ENCODE measurements around the gene IL37. TPM values are rescaled to one million over a fixed set of nuclear protein-coding genes. Genes with fewer than 3 reads are reported as not detected.

IL37 gene
- total and polyA plus RNA-seq, 2 donors (not counting 3 experiments of a cell fraction or from before 2014, with no cell fraction given): not detected

DNA sequence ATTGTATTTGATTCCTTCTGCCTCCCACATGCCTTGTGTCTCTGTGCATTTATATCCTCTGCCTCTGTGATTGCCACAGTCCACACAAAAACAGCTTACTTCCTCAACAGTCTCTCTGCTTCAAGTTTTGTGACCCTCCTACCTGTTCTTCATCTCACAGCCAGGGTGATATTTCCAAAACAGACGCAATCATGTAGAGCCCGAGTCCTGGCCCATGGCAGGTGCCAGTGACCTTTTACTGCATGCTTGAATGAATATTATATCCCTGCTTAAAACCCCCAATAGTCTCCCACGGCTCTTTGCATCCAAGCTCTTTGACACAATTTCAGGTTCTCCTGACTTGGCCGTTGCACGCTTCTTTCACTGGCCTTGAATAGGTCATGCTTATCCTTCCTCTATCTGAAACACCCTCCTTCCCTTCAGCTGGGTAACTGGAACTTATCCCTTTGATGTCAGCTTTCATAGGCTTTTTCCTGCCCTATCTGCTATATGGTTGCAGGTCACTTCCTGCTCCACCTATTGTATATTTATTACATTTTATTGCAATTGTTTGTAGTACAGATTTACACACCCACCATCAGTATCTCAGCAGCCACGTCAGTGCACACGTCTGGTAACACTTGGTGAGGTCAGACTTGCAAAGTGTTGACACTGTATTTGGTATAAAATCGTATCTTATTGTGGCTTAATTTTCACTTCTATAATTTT, 44.7 kb upstream of the IL37 start:
- H3K27me3 ChIP-seq (ENCODE audit: control insufficient read depth in 2 of 2, insufficient read depth in 2 of 2, low read length in 2 of 2): peaks cover 0 to 6% of the 10 kb centered on the region in 2 experiments
- POLR2A ChIA-PET: no interaction called here
- BruUV-seq (replicated peaks): no TSS peak
- no peak overlapping the region for H2AFZ ChIP-seq (ENCODE audit: low read depth, low read length)
- H4K20me1 ChIP-seq (replicated peaks; ENCODE audit: control insufficient read depth, extremely low read depth, insufficient read depth, low read length): no peaks in the 10 kb centered on the region
- no peak overlapping the region for H3K4me3 ChIP-seq (replicated peaks in 1 of 3; ENCODE audit: insufficient read depth in 1 of 3, low read depth in 1 of 3, low read length in 3 of 3)
- no peaks in the 10 kb centered on the region for H3K36me3 ChIP-seq (ENCODE audit: control insufficient read depth in 2 of 2, extremely low read depth in 1 of 2, insufficient read depth in 2 of 2, low read length in 2 of 2)
- CTCF ChIA-PET: interaction anchor here (2.4 kb wide), 1 partner anchor 19 kb away, joined by 9 read pairs; no protein-coding TSS in a partner anchor
- FAIRE-seq: no peak
- H3K27ac ChIP-seq (ENCODE audit: insufficient read depth, low read depth, low read length): no peak overlapping the region
- no peak overlapping the region for H3K9ac ChIP-seq (replicated peaks; ENCODE audit: extremely low read depth, insufficient read depth, low read length)
- no peaks in the 10 kb centered on the region for H3K9me3 ChIP-seq (replicated peaks; ENCODE audit: control insufficient read depth, insufficient read depth, low read length)
- no peaks in the 10 kb centered on the region for H3K79me2 ChIP-seq (ENCODE audit: control insufficient read depth, insufficient read depth, low read length)
- H3K4me1 ChIP-seq (ENCODE audit: control insufficient read depth, extremely low read depth, insufficient read depth, low read length): peaks cover 12% of the 10 kb centered on the region
- no peak overlapping the region for H3K4me2 ChIP-seq (ENCODE audit: insufficient read depth, low read length)
- no peak for TF ChIP-seq POLR2A (IDR thresholded peaks at IDR 0.05; ENCODE audit: low read depth, low read length)
- TF ChIP-seq MAX (IDR thresholded peaks at IDR 0.05; ENCODE audit: insufficient read depth, insufficient read length): no peak
- no peak for TF ChIP-seq MYC (IDR thresholded peaks at IDR 0.05; ENCODE audit: low read depth, low read length)
- no peak for TF ChIP-seq EZH2 (IDR thresholded peaks at IDR 0.05; ENCODE audit: borderline replicate concordance, low read depth, low read length, severe bottlenecking)
- no peak for TF ChIP-seq GATA2 (IDR thresholded peaks at IDR 0.05; ENCODE audit: insufficient read depth, insufficient read length, low read depth, low read length)
- TF ChIP-seq, protein P1, sequence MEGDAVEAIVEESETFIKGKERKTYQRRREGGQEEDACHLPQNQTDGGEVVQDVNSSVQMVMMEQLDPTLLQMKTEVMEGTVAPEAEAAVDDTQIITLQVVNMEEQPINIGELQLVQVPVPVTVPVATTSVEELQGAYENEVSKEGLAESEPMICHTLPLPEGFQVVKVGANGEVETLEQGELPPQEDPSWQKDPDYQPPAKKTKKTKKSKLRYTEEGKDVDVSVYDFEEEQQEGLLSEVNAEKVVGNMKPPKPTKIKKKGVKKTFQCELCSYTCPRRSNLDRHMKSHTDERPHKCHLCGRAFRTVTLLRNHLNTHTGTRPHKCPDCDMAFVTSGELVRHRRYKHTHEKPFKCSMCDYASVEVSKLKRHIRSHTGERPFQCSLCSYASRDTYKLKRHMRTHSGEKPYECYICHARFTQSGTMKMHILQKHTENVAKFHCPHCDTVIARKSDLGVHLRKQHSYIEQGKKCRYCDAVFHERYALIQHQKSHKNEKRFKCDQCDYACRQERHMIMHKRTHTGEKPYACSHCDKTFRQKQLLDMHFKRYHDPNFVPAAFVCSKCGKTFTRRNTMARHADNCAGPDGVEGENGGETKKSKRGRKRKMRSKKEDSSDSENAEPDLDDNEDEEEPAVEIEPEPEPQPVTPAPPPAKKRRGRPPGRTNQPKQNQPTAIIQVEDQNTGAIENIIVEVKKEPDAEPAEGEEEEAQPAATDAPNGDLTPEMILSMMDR (IDR thresholded peaks at IDR 0.05; ENCODE audit: extremely low read depth in 1 of 2, insufficient read depth in 1 of 2, low read depth in 1 of 2, low read length in 2 of 2): no peak
- no peak for TF ChIP-seq POLR2AphosphoS5 (IDR thresholded peaks at IDR 0.05; ENCODE audit: insufficient read depth, low read depth, low read length)
- no peak for TF ChIP-seq JUN (IDR thresholded peaks at IDR 0.05; ENCODE audit: borderline replicate concordance, insufficient read depth, insufficient read length, low read depth)
- no peak for TF ChIP-seq FOS (IDR thresholded peaks at IDR 0.05; ENCODE audit: borderline replicate concordance, insufficient read depth, low read length)
- intact Hi-C loops (cut with micrococcal nuclease) (loop anchor here (5.0 kb wide), 1 partner anchor 34 kb away; no protein-coding TSS in a partner anchor), dilution Hi-C loops (cut with MboI; ENCODE audit: extremely low pct_ligation_motif_present, low sequenced_read_pairs) (no loop called here)
- no peaks in the 10 kb centered on the region for H3K9me1 ChIP-seq (replicated peaks; ENCODE audit: control insufficient read depth, extremely low read depth, insufficient read depth, low read length)
- DNase-seq (ENCODE audit: low read depth, low spot score): no peak

Data from endothelial cell of umbilical vein (primary cell).